ENCODE data around the gene C7. TPM values are rescaled to one million over a fixed set of nuclear protein-coding genes. Genes with fewer than 3 reads are reported as not detected.

The C7 gene
- total and polyA plus RNA-seq, 2 of the 8 experiments (the other 6 are each of a cell fraction or from before 2014, with no cell fraction given): 0.08 TPM; not detected in 1

DNA sequence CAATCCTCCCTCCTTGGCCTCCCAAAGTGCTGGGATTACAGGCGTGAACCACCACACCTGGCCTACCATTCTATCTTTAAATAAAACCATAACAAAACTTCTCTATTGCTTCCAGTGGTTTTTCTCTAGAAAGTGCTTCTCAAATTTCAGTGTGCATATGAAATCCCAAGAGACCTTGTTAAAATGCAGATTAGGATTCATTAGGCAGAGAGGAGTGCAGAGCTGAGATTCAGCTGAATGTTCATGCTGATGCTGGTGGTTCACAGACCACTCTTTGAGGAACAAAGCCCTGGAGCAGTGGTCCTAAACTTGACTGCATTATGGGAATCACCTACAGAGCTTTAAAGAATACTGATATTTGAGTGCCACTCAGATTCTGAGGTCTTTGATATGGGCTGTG is 39.9 kb upstream of the C7 start (continued):
- TF ChIP-seq, protein P1, sequence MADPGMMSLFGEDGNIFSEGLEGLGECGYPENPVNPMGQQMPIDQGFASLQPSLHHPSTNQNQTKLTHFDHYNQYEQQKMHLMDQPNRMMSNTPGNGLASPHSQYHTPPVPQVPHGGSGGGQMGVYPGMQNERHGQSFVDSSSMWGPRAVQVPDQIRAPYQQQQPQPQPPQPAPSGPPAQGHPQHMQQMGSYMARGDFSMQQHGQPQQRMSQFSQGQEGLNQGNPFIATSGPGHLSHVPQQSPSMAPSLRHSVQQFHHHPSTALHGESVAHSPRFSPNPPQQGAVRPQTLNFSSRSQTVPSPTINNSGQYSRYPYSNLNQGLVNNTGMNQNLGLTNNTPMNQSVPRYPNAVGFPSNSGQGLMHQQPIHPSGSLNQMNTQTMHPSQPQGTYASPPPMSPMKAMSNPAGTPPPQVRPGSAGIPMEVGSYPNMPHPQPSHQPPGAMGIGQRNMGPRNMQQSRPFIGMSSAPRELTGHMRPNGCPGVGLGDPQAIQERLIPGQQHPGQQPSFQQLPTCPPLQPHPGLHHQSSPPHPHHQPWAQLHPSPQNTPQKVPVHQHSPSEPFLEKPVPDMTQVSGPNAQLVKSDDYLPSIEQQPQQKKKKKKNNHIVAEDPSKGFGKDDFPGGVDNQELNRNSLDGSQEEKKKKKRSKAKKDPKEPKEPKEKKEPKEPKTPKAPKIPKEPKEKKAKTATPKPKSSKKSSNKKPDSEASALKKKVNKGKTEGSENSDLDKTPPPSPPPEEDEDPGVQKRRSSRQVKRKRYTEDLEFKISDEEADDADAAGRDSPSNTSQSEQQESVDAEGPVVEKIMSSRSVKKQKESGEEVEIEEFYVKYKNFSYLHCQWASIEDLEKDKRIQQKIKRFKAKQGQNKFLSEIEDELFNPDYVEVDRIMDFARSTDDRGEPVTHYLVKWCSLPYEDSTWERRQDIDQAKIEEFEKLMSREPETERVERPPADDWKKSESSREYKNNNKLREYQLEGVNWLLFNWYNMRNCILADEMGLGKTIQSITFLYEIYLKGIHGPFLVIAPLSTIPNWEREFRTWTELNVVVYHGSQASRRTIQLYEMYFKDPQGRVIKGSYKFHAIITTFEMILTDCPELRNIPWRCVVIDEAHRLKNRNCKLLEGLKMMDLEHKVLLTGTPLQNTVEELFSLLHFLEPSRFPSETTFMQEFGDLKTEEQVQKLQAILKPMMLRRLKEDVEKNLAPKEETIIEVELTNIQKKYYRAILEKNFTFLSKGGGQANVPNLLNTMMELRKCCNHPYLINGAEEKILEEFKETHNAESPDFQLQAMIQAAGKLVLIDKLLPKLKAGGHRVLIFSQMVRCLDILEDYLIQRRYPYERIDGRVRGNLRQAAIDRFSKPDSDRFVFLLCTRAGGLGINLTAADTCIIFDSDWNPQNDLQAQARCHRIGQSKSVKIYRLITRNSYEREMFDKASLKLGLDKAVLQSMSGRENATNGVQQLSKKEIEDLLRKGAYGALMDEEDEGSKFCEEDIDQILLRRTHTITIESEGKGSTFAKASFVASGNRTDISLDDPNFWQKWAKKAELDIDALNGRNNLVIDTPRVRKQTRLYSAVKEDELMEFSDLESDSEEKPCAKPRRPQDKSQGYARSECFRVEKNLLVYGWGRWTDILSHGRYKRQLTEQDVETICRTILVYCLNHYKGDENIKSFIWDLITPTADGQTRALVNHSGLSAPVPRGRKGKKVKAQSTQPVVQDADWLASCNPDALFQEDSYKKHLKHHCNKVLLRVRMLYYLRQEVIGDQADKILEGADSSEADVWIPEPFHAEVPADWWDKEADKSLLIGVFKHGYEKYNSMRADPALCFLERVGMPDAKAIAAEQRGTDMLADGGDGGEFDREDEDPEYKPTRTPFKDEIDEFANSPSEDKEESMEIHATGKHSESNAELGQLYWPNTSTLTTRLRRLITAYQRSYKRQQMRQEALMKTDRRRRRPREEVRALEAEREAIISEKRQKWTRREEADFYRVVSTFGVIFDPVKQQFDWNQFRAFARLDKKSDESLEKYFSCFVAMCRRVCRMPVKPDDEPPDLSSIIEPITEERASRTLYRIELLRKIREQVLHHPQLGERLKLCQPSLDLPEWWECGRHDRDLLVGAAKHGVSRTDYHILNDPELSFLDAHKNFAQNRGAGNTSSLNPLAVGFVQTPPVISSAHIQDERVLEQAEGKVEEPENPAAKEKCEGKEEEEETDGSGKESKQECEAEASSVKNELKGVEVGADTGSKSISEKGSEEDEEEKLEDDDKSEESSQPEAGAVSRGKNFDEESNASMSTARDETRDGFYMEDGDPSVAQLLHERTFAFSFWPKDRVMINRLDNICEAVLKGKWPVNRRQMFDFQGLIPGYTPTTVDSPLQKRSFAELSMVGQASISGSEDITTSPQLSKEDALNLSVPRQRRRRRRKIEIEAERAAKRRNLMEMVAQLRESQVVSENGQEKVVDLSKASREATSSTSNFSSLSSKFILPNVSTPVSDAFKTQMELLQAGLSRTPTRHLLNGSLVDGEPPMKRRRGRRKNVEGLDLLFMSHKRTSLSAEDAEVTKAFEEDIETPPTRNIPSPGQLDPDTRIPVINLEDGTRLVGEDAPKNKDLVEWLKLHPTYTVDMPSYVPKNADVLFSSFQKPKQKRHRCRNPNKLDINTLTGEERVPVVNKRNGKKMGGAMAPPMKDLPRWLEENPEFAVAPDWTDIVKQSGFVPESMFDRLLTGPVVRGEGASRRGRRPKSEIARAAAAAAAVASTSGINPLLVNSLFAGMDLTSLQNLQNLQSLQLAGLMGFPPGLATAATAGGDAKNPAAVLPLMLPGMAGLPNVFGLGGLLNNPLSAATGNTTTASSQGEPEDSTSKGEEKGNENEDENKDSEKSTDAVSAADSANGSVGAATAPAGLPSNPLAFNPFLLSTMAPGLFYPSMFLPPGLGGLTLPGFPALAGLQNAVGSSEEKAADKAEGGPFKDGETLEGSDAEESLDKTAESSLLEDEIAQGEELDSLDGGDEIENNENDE (IDR thresholded peaks at IDR 0.05; ENCODE audit: insufficient replicate concordance, low read length): no peak
